Esophagus muscularis mucosa (tissue), 4 donors: ENCODE results near the gene MBNL1.

Experiments used
- EP300 ChIP-seq: sonication (generic); formaldehyde crosslinking; IDR thresholded peaks from one replicate; pipeline ENCODE4 v1.6.1; 2017; ENCODE audit warnings: antibody characterized with exemption
- POLR2A ChIP-seq: fragments of 450-650 bp; IDR thresholded peaks from one replicate; pipeline ENCODE4 v1.6.1; 2017; ENCODE audit warnings: antibody characterized with exemption, moderate library complexity, mild to moderate bottlenecking, low read depth
- POLR2AphosphoS5 ChIP-seq, 2 donors: sonication (generic); formaldehyde crosslinking; IDR thresholded peaks; one replicate each; pipeline ENCODE4 v1.6.1; 2017; ENCODE audit warnings: antibody characterized with exemption in 2 of 2
- TF ChIP-seq, protein P1 (sequence below), 3 experiments: fragments of 200-600 bp in 2 of 3; fragments of 450-650 bp in 1 of 3; sonication (generic) in 2 of 3; IDR thresholded peaks; one replicate each; pipeline ENCODE4 v1.5.1; 2017 to 2019; ENCODE audit warnings: antibody characterized with exemption in 3 of 3, mild to moderate bottlenecking in 2 of 3, moderate library complexity in 1 of 3

DNA sequence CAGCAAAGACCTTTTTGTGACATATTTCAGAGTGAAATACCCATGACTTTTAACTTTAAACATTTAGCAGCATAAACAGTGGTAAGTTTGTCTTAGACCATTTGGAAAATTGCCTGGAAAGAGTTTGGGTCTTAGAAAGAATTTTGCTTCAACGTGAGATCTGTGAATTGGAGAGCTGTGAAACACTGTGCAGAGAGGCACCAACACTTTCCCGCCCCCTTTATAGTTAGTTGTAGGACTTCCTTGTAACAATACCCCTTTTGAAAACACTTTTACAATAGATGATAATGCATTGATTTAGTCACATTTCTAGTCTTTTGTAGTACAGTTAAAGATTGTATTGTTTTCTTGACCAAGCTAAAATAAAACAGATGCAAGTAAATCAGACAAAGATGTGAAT lies 43.5 kb upstream of the MBNL1 start:
- TF ChIP-seq, protein P1, sequence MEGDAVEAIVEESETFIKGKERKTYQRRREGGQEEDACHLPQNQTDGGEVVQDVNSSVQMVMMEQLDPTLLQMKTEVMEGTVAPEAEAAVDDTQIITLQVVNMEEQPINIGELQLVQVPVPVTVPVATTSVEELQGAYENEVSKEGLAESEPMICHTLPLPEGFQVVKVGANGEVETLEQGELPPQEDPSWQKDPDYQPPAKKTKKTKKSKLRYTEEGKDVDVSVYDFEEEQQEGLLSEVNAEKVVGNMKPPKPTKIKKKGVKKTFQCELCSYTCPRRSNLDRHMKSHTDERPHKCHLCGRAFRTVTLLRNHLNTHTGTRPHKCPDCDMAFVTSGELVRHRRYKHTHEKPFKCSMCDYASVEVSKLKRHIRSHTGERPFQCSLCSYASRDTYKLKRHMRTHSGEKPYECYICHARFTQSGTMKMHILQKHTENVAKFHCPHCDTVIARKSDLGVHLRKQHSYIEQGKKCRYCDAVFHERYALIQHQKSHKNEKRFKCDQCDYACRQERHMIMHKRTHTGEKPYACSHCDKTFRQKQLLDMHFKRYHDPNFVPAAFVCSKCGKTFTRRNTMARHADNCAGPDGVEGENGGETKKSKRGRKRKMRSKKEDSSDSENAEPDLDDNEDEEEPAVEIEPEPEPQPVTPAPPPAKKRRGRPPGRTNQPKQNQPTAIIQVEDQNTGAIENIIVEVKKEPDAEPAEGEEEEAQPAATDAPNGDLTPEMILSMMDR (IDR thresholded peaks at IDR 0.05), result no peak
- TF ChIP-seq POLR2AphosphoS5 (IDR thresholded peaks at IDR 0.05) (no peak), EP300 (no peak), POLR2A (no peak)
